Spleen (tissue), 7 donors: Measurements from ENCODE around the gene C2orf76.

Experiments
- CTCF ChIP-seq, 11 experiments: fragments of 200-600 bp in 7 of 11; fragments of 450-650 bp in 4 of 11; sonication (generic) in 4 of 11; IDR thresholded peaks in 8 of 11; conservative IDR thresholded peaks in 3 of 11; 1 replicate in 7 of 11; 2 replicates in 4 of 11; pipeline versions ENCODE4 v1.4.0 to v1.8.0; 2016 to 2021; ENCODE audit warnings: antibody characterized with exemption in 11 of 11, inconsistent platforms in 4 of 11, mild to moderate bottlenecking in 1 of 11
- POLR2A ChIP-seq, 3 donors: fragments of 450-650 bp; IDR thresholded peaks; one replicate each; pipeline ENCODE4 v1.5.1; 2017; ENCODE audit warnings: antibody characterized with exemption in 3 of 3, mild to moderate bottlenecking in 1 of 3
- donor health status: DM: no; HTN: no; CAD: no; lungs with moderate emphysema.
- donor health status: DM: no; HTN: no; CAD: no.
- donor health status: DM: no; HTN: no; CAD: no.

GRCh38 chr2:119414894-119415293, 48.3 kb upstream of the C2orf76 start:
- no peak for TF ChIP-seq POLR2A (IDR thresholded peaks at IDR 0.05)
- no peak for TF ChIP-seq CTCF (IDR thresholded peaks at IDR 0.05 in 8 of 11, conservative IDR thresholded peaks at IDR 0.05 in 3 of 11)
